RWPE2 (cell line): ENCODE results near the gene CDC42EP3.

Experiments used
- ATAC-seq: fragments of 200-7000 bp; cut with Tn5 transposase; 3 replicates; pipeline ENCODE4 v1.9.1; 2021; ENCODE audit warnings: low read depth
- DNase-seq: peaks from one replicate; pipeline ENCODE4 v3.0.0-alpha.2; 2020; ENCODE audit warnings: low spot score
- H3K27ac ChIP-seq: fragments of 450-650 bp; 2 replicates; pipeline ENCODE4 v1.5.1; 2017; ENCODE audit warnings: mild to moderate bottlenecking; ENCODE audit not compliant: poor library complexity, severe bottlenecking
- H3K27me3 ChIP-seq: fragments of 250-450 bp; sonication (Bioruptor Pico); 2 replicates; pipeline ENCODE4 v1.5.1; 2021; ENCODE audit warnings: mild to moderate bottlenecking, moderate library complexity; ENCODE audit not compliant: insufficient read depth, poor library complexity, severe bottlenecking
- H3K36me3 ChIP-seq: fragments of 250-450 bp; sonication (Bioruptor Pico); 2 replicates; pipeline ENCODE4 v1.5.1; 2020; ENCODE audit warnings: low read depth, mild to moderate bottlenecking, moderate library complexity
- H3K4me1 ChIP-seq: fragments of 250-450 bp; sonication (Bioruptor Pico); 2 replicates; pipeline ENCODE4 v1.5.1; 2021; ENCODE audit warnings: mild to moderate bottlenecking, moderate library complexity; ENCODE audit not compliant: insufficient read depth, poor library complexity, severe bottlenecking
- H3K4me3 ChIP-seq: fragments of 250-450 bp; sonication (Bioruptor Pico); 2 replicates; pipeline ENCODE4 v1.5.1; 2021; ENCODE audit warnings: mild to moderate bottlenecking, moderate library complexity; ENCODE audit not compliant: severe bottlenecking
- H3K9me3 ChIP-seq: fragments of 250-450 bp; sonication (Bioruptor Pico); 2 replicates; pipeline ENCODE4 v1.5.1; 2021; ENCODE audit warnings: mild to moderate bottlenecking, moderate library complexity; ENCODE audit not compliant: severe bottlenecking
- TF ChIP-seq, protein P1 (sequence below): fragments of 450-650 bp; IDR thresholded peaks from one replicate; pipeline ENCODE4 v1.5.1; 2017; ENCODE audit warnings: mild to moderate bottlenecking, moderate library complexity; ENCODE audit not compliant: poor library complexity, severe bottlenecking

The CDC42EP3 gene

DNA sequence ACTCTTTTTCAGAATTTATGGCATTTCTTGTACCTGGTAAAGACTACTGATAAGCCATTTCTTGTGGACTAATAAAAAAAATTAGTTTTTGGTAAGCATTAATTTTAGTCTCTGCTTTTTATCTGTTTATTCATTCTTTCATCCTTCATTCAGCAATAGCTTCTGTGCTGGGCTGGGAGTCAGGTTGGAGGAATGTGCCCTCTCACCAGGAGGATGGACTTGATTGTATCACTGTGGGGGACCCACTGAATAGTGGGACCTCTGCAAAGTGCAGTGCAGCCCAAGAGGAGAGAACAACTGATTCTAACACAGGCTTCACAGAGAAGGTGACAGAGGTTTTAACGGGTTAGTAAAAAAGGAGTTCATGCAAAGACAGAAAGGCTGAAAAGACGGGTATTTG is 39.1 kb downstream of the CDC42EP3 start:
- ATAC-seq = no peak
- no peaks in the 10 kb centered on the region for H3K27me3 ChIP-seq
- H3K27ac ChIP-seq = no peak overlapping the region
- H3K36me3 ChIP-seq = no peaks in the 10 kb centered on the region
- H3K4me3 ChIP-seq = no peak overlapping the region
- TF ChIP-seq, protein P1, sequence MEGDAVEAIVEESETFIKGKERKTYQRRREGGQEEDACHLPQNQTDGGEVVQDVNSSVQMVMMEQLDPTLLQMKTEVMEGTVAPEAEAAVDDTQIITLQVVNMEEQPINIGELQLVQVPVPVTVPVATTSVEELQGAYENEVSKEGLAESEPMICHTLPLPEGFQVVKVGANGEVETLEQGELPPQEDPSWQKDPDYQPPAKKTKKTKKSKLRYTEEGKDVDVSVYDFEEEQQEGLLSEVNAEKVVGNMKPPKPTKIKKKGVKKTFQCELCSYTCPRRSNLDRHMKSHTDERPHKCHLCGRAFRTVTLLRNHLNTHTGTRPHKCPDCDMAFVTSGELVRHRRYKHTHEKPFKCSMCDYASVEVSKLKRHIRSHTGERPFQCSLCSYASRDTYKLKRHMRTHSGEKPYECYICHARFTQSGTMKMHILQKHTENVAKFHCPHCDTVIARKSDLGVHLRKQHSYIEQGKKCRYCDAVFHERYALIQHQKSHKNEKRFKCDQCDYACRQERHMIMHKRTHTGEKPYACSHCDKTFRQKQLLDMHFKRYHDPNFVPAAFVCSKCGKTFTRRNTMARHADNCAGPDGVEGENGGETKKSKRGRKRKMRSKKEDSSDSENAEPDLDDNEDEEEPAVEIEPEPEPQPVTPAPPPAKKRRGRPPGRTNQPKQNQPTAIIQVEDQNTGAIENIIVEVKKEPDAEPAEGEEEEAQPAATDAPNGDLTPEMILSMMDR = no peak
- peaks cover 21% of the 10 kb centered on the region for H3K4me1 ChIP-seq
- H3K9me3 ChIP-seq = no peaks in the 10 kb centered on the region
- DNase-seq = no peak

DNA sequence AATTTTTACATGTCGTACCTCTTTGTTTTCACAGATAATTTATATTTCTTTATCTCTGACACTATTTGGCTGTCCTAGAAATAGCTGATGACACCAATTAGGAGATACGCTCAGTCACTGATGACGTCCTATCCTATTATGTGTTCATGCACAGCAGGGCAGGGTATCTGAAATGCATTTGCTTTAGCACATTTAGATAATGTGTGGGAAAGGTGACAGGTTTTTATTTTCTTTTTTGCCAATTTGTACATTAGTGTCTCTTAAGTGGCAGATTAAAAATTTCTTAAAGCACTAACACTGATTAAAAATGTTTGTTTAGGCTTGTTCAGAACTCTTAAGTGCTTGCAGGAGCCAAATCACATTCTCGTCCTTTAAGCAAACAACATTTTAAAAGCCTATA is 39.7 kb downstream of the CDC42EP3 start:
- ATAC-seq (no peak), DNase-seq (no peak)
- H3K4me1 ChIP-seq = peaks cover 21% of the 10 kb centered on the region
- no peaks in the 10 kb centered on the region for H3K36me3 ChIP-seq
- H3K27ac ChIP-seq = no peak overlapping the region
- H3K4me3 ChIP-seq = no peak overlapping the region
- H3K27me3 ChIP-seq = no peaks in the 10 kb centered on the region
- TF ChIP-seq, protein P1 = no peak
- no peaks in the 10 kb centered on the region for H3K9me3 ChIP-seq

DNA sequence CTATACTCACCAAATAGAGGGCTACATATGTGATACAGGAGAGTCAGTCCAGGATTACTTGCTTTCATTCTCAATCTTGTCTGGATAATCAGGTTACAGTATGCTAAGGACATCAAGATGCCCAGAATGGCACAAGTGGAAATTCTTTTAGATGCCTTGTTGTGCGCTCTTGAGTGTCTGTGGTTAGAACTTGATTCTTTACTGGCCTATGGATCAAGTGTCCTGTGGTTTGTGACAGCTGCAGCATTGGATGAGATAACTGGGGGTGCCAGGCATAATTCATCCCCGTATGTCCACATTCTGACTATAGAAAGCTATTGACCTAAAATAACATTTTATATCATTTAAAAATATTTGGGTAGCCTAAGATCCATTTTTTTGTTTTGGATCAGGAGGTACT is 40.1 kb downstream of the CDC42EP3 start:
- Histone ChIP-seq H3K36me3 (no peaks in the 10 kb centered on the region), H3K27ac (no peak overlapping the region), H3K9me3 (no peaks in the 10 kb centered on the region), H3K4me3 (no peak overlapping the region), H3K27me3 (no peaks in the 10 kb centered on the region), H3K4me1 (peaks cover 21% of the 10 kb centered on the region)
- ATAC-seq (no peak), DNase-seq (no peak)
- TF ChIP-seq, protein P1 = no peak

DNA sequence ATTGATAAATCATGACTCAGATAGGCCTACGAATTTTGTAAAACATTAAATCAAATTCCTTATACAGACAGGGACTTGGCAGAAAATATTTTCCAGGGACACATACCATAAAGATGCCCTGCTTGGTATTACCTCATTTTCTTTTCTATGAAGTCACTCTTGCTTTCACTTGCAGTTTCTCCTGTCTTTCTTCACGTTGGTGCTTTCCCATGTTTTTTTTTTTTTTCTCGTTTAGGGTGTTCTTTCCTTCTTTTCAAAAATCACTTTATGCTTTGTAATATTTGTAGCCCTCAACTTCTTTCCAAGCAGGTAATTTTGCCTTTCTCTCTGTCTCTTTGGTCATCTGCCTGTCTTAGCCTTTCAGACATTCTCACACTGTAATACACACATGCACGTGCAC is 40.7 kb downstream of the CDC42EP3 start:
- H3K4me1 ChIP-seq = peaks cover 20% of the 10 kb centered on the region
- no peaks in the 10 kb centered on the region for H3K27me3 ChIP-seq
- H3K9me3 ChIP-seq = no peaks in the 10 kb centered on the region
- H3K4me3 ChIP-seq = no peak overlapping the region
- no peak overlapping the region for H3K27ac ChIP-seq
- DNase-seq (no peak), ATAC-seq (no peak)
- TF ChIP-seq, protein P1 = no peak
- no peaks in the 10 kb centered on the region for H3K36me3 ChIP-seq

DNA sequence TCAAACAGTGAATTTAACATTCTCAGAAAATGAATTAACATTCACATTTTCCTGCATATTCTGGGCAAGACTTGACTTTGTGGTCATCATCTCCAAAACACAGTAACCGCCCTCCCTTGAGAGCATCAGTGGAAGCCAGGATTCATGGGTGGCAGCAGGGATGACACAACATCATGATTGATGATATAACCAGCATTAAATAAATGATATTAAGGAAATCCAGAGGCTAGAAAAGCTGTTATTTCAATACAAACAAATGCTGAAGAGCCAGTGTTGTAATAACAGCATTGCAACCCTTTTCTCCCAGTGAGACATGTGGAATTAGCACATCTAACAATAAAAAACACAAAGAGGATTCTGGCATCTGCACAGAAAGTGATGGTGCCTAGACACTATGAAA is 41.1 kb downstream of the CDC42EP3 start:
- Histone ChIP-seq H3K4me1 (peaks cover 17% of the 10 kb centered on the region), H3K9me3 (no peaks in the 10 kb centered on the region), H3K36me3 (no peaks in the 10 kb centered on the region), H3K27me3 (no peaks in the 10 kb centered on the region), H3K27ac (no peak overlapping the region), H3K4me3 (no peak overlapping the region)
- TF ChIP-seq, protein P1 = no peak
- ATAC-seq (no peak), DNase-seq (no peak)
